K562 (cell line): ENCODE measurements around the gene VKORC1. TPM values are rescaled to one million over a fixed set of nuclear protein-coding genes. Genes with fewer than 3 reads are reported as not detected.

ENCODE experiments used
- CEBPZ ChIP-seq: fragments of 150-350 bp; IDR thresholded peaks from 2 replicates; pipeline ENCODE4 v1.6.1; 2014; ENCODE audit warnings: low read depth, mild to moderate bottlenecking, low read length, borderline replicate concordance
- DEAF1 ChIP-seq: fragments of 450-650 bp; formaldehyde crosslinking; IDR thresholded peaks from 2 replicates; pipeline ENCODE4 v1.4.0; 2020; ENCODE audit warnings: mild to moderate bottlenecking, moderate library complexity
- EP300 ChIP-seq: IDR thresholded peaks from 2 replicates; pipeline ENCODE4 v1.6.1; 2012; ENCODE audit warnings: low read length, improper control_type of control experiment
- EWSR1 ChIP-seq: fragments of 450-650 bp; IDR thresholded peaks from 2 replicates; pipeline ENCODE4 v1.6.1; 2018; ENCODE audit warnings: borderline replicate concordance, mild to moderate bottlenecking, low read depth, moderate library complexity; ENCODE audit not compliant: partially characterized antibody
- FIP1L1 ChIP-seq: fragments of 200-400 bp; formaldehyde crosslinking; IDR thresholded peaks from 2 replicates; pipeline ENCODE4 v1.6.1; 2018; ENCODE audit warnings: mild to moderate bottlenecking, low read depth, low read length; ENCODE audit not compliant: poor library complexity, severe bottlenecking
- FOXA3 ChIP-seq, 2 experiments: fragments of 450-650 bp in 1 of 2; sonication (generic) in 1 of 2; formaldehyde crosslinking; IDR thresholded peaks in 1 of 2; conservative IDR thresholded peaks in 1 of 2; 2 replicates each; pipeline versions ENCODE4 v1.4.0 to v1.8.0; 2020 to 2022; ENCODE audit warnings: mild to moderate bottlenecking in 2 of 2, missing genetic modification reagents in 1 of 2
- FOXJ3 ChIP-seq: sonication (generic); formaldehyde crosslinking; IDR thresholded peaks from 2 replicates; pipeline ENCODE4 v1.4.0; 2020; ENCODE audit warnings: mild to moderate bottlenecking, missing genetic modification reagents
- GATAD2B ChIP-seq: fragments of 450-650 bp; IDR thresholded peaks from 2 replicates; pipeline ENCODE4 v1.6.1; 2017; ENCODE audit warnings: mild to moderate bottlenecking, borderline replicate concordance
- HLTF ChIP-seq: fragments of 450-650 bp; IDR thresholded peaks from 2 replicates; pipeline ENCODE4 v1.6.1; 2016
- HNRNPLL ChIP-seq: fragments of 200-400 bp; formaldehyde crosslinking; IDR thresholded peaks from 2 replicates; pipeline ENCODE4 v1.6.1; 2017; ENCODE audit warnings: low read length, low read depth, mild to moderate bottlenecking; ENCODE audit not compliant: poor library complexity, severe bottlenecking
- KAT2B ChIP-seq: IDR thresholded peaks from one replicate; pipeline ENCODE4 v1.6.1; 2012; ENCODE audit warnings: low read depth, mild to moderate bottlenecking, control low read depth, inconsistent platforms, low read length, moderate library complexity
- LARP7 ChIP-seq: fragments of 450-650 bp; IDR thresholded peaks from 2 replicates; pipeline ENCODE4 v1.6.1; 2016
- MLLT1 ChIP-seq, 2 experiments: fragments of 450-650 bp; IDR thresholded peaks; 2 replicates each; pipeline ENCODE4 v1.6.1; 2016
- NFXL1 ChIP-seq: fragments of 450-650 bp; formaldehyde crosslinking; IDR thresholded peaks from 2 replicates; pipeline ENCODE4 v1.4.0; 2021; ENCODE audit warnings: mild to moderate bottlenecking
- NRF1 ChIP-seq, 2 experiments: fragments of 450-650 bp; IDR thresholded peaks in 1 of 2; conservative IDR thresholded peaks in 1 of 2; 2 replicates each; pipeline ENCODE4 v1.6.1; 2014; ENCODE audit warnings: mild to moderate bottlenecking in 2 of 2
- PHF20 ChIP-seq: fragments of 450-650 bp; IDR thresholded peaks from 2 replicates; pipeline ENCODE4 v1.6.1; 2018; ENCODE audit not compliant: partially characterized antibody
- RB1 ChIP-seq: fragments of 450-650 bp; IDR thresholded peaks from 2 replicates; pipeline ENCODE4 v1.6.1; 2017; ENCODE audit warnings: low read depth, mild to moderate bottlenecking
- RFX1 ChIP-seq: fragments of 450-650 bp; IDR thresholded peaks from 2 replicates; pipeline ENCODE4 v1.6.1; 2016; ENCODE audit warnings: mild to moderate bottlenecking, moderate library complexity
- SMAD3 ChIP-seq: fragments of 450-650 bp; formaldehyde crosslinking; conservative IDR thresholded peaks from 2 replicates; pipeline ENCODE4 v1.4.0; 2020; ENCODE audit warnings: mild to moderate bottlenecking
- TAF7 ChIP-seq: fragments of 450-650 bp; IDR thresholded peaks from 2 replicates; pipeline ENCODE4 v1.6.1; 2016; ENCODE audit warnings: missing genetic modification characterization, missing compliant biosample characterization
- ZEB2 ChIP-seq: fragments of 450-650 bp; IDR thresholded peaks from 2 replicates; pipeline ENCODE4 v1.6.1; 2016
- ZNF140 ChIP-seq: fragments of 250-450 bp; sonication (Bioruptor Pico); IDR thresholded peaks from 2 replicates; pipeline ENCODE4 v1.8.0; 2021; ENCODE audit warnings: moderate library complexity, mild to moderate bottlenecking, inconsistent platforms
- ZNF239 ChIP-seq: fragments of 250-450 bp; sonication (Bioruptor Pico); IDR thresholded peaks from 2 replicates; pipeline ENCODE4 v1.4.0; 2020; ENCODE audit warnings: mild to moderate bottlenecking
- ZNF41 ChIP-seq: fragments of 250-450 bp; sonication (Bioruptor Pico); conservative IDR thresholded peaks from 2 replicates; pipeline ENCODE4 v1.4.0; 2020; ENCODE audit warnings: mild to moderate bottlenecking
- polyA plus RNA-seq, 8 experiments: library from polyadenylated mRNA; depleted of rRNA in 4 of 8; stranded (reverse) in 5 of 8; unstranded in 3 of 8; fragments of >200 nt; fragmentation: Nextera tagmentation in 2 of 8; fragmentation: Illumina TruSeq in 1 of 8; extraction: Ambion mirVana in 2 of 8; extraction: Trizol in 1 of 8; gene quantifications; 2 replicates each; pipeline versions ENCODE4 v1.2.1 to v1.2.3, GENCODE V29; 2011 to 2014; ENCODE audit warnings: inconsistent platforms in 1 of 8, missing spikeins in 1 of 8
- total RNA-seq, 7 experiments: library from RNA; depleted of rRNA in 6 of 7; stranded (reverse); fragments of >200 nt in 6 of 7; fragmentation: Illumina TruSeq in 2 of 7; extraction: Trizol in 2 of 7; gene quantifications; 2 replicates each; pipeline versions ENCODE4 v1.2.1 to v1.2.3, GENCODE V29; 2011 to 2021; ENCODE audit warnings: low replicate concordance in 1 of 7

Gene VKORC1
- total and polyA plus RNA-seq, 9 of the 15 experiments (the other 6 are each of a cell fraction or from before 2014, with no cell fraction given) = 30.0 to 119 (median 62.1) TPM

- TF ChIP-seq MLLT1 (IDR thresholded peaks at IDR 0.05) (no peak), HNRNPLL (peak; percentile 71), NRF1 (conservative IDR thresholded peaks at IDR 0.05 in 1 of 2, IDR thresholded peaks at IDR 0.05 in 1 of 2) (peak; percentile 68 to 75), DEAF1 (peak; percentile 70; the same call in 1 of the 2 replicates), ZNF239 (no peak), RB1 (peak; percentile 98), FOXA3 (CRISPR knock-in tag; conservative IDR thresholded peaks at IDR 0.05 in 1 of 2, IDR thresholded peaks at IDR 0.05 in 1 of 2) (no peak), RFX1 (no peak), HLTF (no peak), LARP7 (no peak), EP300 (no peak), TAF7 (no peak), SMAD3 (CRISPR knock-in tag) (no peak), FOXJ3 (CRISPR knock-in tag) (no peak), KAT2B (no peak), PHF20 (no peak), GATAD2B (peak; percentile 96), EWSR1 (no peak), FIP1L1 (peak; percentile 74), CEBPZ (no peak), ZNF140 (CRISPR knock-in tag) (no peak), ZNF41 (CRISPR knock-in tag) (no peak), ZEB2 (no peak), NFXL1 (no peak)
Observed at GRCh38 chr16:31142109-31143010, 47.8 kb upstream of the VKORC1 start (continued).
